GM11168 (cell line): ENCODE measurements around the gene ELOVL6.
"Not testable (repeated sequence)": the region's sequence is repeated elsewhere in the genome, so short reads cannot be mapped to it uniquely, and the experiment has no call there.

Source experiments
- in situ Hi-C: fragments of 300-500 bp; cut with MboI; formaldehyde crosslinking; loops from one replicate; pipeline ENCODE4 v1.12.0; 2022; ENCODE audit warnings: low sequenced_read_pairs; ENCODE audit not compliant: unreplicated experiment

Gene ELOVL6

GRCh38 chr4:110198435-110199416 lies at the start of gene ELOVL6:
TSS of gene ELOVL6 (minus strand) at chr4:110198615. CDS start at chr4:110198335, 280 bp downstream.
- in situ Hi-C loops = no loop called here

- in situ Hi-C loops = no loop called here
Observed at GRCh38 chr4:110248100-110248499, 49.7 kb upstream of the ELOVL6 start.

GRCh38 chr4:110247591-110247990 lies 49.2 kb upstream of the ELOVL6 start:
- in situ Hi-C loops = no loop called here

GRCh38 chr4:110245577-110245976 lies 47.2 kb upstream of the ELOVL6 start:
- in situ Hi-C loops = no loop called here

GRCh38 chr4:110236324-110236723 lies 37.9 kb upstream of the ELOVL6 start:
- in situ Hi-C loops = no loop called here

GRCh38 chr4:110233581-110233980 lies 35.2 kb upstream of the ELOVL6 start:
- in situ Hi-C loops = not testable (repeated sequence)

- in situ Hi-C loops = no loop called here
Observed at GRCh38 chr4:110231869-110232268, 33.5 kb upstream of the ELOVL6 start.

GRCh38 chr4:110229266-110229665 lies 30.9 kb upstream of the ELOVL6 start:
- in situ Hi-C loops = no loop called here

- in situ Hi-C loops = no loop called here
Observed at GRCh38 chr4:110224812-110225211, 26.4 kb upstream of the ELOVL6 start.

- in situ Hi-C loops = no loop called here
Observed at GRCh38 chr4:110224142-110224541, 25.7 kb upstream of the ELOVL6 start.

- in situ Hi-C loops = not testable (repeated sequence)
Observed at GRCh38 chr4:110218935-110219334, 20.5 kb upstream of the ELOVL6 start.

- in situ Hi-C loops = not testable (repeated sequence)
Observed at GRCh38 chr4:110217181-110217580, 18.8 kb upstream of the ELOVL6 start.

- in situ Hi-C loops = no loop called here
Observed at GRCh38 chr4:110216129-110216528, 17.7 kb upstream of the ELOVL6 start.

- in situ Hi-C loops = no loop called here
Observed at GRCh38 chr4:110211770-110212061, 13.3 kb upstream of the ELOVL6 start.

GRCh38 chr4:110211007-110211769 lies 12.8 kb upstream of the ELOVL6 start:
- in situ Hi-C loops = no loop called here

- in situ Hi-C loops = loop anchor here (5.0 kb wide), 1 partner anchor 156 kb away; no protein-coding TSS in a partner anchor
Observed at GRCh38 chr4:110208419-110208818, 10.0 kb upstream of the ELOVL6 start.

GRCh38 chr4:110207233-110207632 lies 8.8 kb upstream of the ELOVL6 start:
- in situ Hi-C loops = loop anchor here (5.0 kb wide), 1 partner anchor 155 kb away; no protein-coding TSS in a partner anchor

GRCh38 chr4:110202024-110202423 lies 3.6 kb upstream of the ELOVL6 start:
- in situ Hi-C loops = no loop called here

GRCh38 chr4:110201502-110201901 lies 3.1 kb upstream of the ELOVL6 start:
- in situ Hi-C loops = no loop called here

- in situ Hi-C loops = no loop called here
Observed at GRCh38 chr4:110200689-110201088, 2.3 kb upstream of the ELOVL6 start.

- in situ Hi-C loops = no loop called here
Observed at GRCh38 chr4:110198049-110198434, 373 bp downstream of the ELOVL6 start.
